AG04450 (cell line): ENCODE results near the gene LILRB4. TPM values are rescaled to one million over a fixed set of nuclear protein-coding genes. Genes with fewer than 3 reads are reported as not detected.
"Not testable (repeated sequence)": the region's sequence is repeated elsewhere in the genome, so short reads cannot be mapped to it uniquely, and the experiment has no call there.

Experiments
- CTCF ChIA-PET: fragments of 300-600, 350-600 bp; formaldehyde crosslinking; extraction: SDS; loops from one replicate; lab custom pipeline; 2022; ENCODE audit warnings: antibody characterized with exemption, inconsistent platforms; lab: Charles Lee
- POLR2A ChIA-PET: fragments of 350-600 bp; formaldehyde crosslinking; extraction: SDS; loops from one replicate; lab custom pipeline; 2021; ENCODE audit warnings: antibody characterized with exemption, inconsistent platforms; lab: Yijun Ruan, JAX
- DNase-seq: peaks from one replicate; pipeline ENCODE4 v3.0.0-alpha.2; 2011; ENCODE audit warnings: low read depth, low spot score
- H3K27ac ChIP-seq: one replicate; pipeline ENCODE4 v1.5.1; 2012; ENCODE audit warnings: low read depth, low read length, control low read depth
- H3K27me3 ChIP-seq: one replicate; pipeline ENCODE4 v1.6.0; 2012; ENCODE audit warnings: low read length; ENCODE audit not compliant: control insufficient read depth, insufficient read depth
- H3K4me3 ChIP-seq: 2 replicates; pipeline ENCODE4 v1.5.1; 2011; ENCODE audit warnings: mild to moderate bottlenecking, low read depth, low read length, control low read depth
- H3K9me3 ChIP-seq: 2 replicates; pipeline ENCODE4 v1.5.1; 2012; ENCODE audit warnings: low read length; ENCODE audit not compliant: control insufficient read depth, insufficient read depth
- polyA plus RNA-seq: library from polyadenylated mRNA; depleted of rRNA; stranded (reverse); fragments of >200 nt; gene quantifications from 2 replicates; pipeline ENCODE4 v1.2.3, GENCODE V29; 2011
- TF ChIP-seq, protein P1 (sequence below): IDR thresholded peaks from 2 replicates; pipeline ENCODE4 v1.5.1; 2011; ENCODE audit warnings: low read depth, low read length, control low read depth, inconsistent platforms

The LILRB4 gene
- polyA plus RNA-seq, 1 experiment: 0.06 TPM

DNA sequence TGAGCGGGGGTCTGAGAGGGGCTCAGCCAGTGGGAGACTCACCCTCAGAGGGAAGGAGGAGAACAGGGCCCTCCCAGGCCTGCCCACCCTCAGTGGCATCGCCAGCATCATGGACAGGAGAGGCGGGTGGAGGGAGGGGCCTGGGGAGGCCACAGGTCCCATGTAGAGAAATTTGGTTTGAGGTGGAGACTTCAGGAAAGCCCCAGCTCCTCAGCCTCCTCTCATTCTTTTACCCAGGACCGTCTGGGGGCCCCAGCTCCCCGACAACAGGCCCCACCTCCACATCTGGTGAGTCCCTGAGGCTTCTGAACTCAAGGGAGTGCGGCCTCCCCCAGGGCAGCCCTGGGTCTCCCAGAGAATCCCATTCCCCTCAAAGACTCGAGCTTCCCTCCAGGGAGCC lies 29.4 kb upstream of the LILRB4 start:
- POLR2A ChIA-PET: no interaction called here
- TF ChIP-seq, protein P1, sequence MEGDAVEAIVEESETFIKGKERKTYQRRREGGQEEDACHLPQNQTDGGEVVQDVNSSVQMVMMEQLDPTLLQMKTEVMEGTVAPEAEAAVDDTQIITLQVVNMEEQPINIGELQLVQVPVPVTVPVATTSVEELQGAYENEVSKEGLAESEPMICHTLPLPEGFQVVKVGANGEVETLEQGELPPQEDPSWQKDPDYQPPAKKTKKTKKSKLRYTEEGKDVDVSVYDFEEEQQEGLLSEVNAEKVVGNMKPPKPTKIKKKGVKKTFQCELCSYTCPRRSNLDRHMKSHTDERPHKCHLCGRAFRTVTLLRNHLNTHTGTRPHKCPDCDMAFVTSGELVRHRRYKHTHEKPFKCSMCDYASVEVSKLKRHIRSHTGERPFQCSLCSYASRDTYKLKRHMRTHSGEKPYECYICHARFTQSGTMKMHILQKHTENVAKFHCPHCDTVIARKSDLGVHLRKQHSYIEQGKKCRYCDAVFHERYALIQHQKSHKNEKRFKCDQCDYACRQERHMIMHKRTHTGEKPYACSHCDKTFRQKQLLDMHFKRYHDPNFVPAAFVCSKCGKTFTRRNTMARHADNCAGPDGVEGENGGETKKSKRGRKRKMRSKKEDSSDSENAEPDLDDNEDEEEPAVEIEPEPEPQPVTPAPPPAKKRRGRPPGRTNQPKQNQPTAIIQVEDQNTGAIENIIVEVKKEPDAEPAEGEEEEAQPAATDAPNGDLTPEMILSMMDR: no peak
- CTCF ChIA-PET: no interaction called here

DNA sequence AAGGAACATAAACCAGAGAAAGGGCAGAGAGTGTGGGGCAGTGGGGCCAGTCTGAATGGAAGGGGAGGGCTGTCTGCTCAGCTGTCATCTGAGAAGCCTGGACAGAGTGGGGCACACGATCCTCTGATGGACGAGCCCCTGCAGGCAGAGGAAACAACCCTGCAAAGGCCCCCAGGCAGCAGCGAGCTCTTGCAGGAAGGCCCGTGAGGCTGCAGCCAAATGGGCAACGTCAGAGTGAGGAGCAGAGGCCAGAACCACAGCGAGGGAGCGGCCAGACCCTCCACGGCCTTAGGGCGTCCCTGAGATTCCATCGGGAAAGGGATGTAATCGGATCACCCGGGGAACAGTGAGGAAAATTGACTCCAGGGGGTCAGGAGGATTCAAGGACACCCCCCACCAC lies 26.7 kb upstream of the LILRB4 start:
- CTCF ChIA-PET, H3K27me3 ChIP-seq, DNase-seq, H3K4me3 ChIP-seq, POLR2A ChIA-PET, H3K27ac ChIP-seq: not testable (repeated sequence)
- H3K9me3 ChIP-seq: peaks cover 59% of the 10 kb centered on the region

More for the DNA sequence above, 29.4 kb upstream of the LILRB4 start:
- Histone ChIP-seq H3K4me3 (no peak overlapping the region), H3K27ac (no peak overlapping the region), H3K9me3 (peaks cover 78% of the 10 kb centered on the region), H3K27me3 (no peaks in the 10 kb centered on the region)
- no peak for DNase-seq

DNA sequence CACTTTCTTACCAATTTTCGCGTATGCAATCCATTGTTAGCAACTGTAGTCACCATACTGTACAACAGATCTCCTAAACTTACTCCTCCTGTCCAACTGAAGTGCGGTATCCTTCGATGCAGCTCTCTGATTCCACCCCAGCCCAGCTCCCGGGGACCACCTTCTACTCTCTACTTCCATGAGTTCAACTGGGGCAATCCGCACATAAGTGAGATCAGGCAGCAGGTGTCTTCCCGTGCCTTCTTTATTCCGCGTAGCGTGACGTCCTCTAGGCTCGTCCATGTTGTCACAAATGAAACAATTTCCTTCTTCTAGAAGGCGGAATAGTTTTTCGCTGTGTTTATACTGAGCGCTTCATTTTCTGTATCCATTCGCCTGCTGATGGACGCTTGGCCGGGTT lies 24.1 kb upstream of the LILRB4 start:
- DNase-seq: no peak

DNA sequence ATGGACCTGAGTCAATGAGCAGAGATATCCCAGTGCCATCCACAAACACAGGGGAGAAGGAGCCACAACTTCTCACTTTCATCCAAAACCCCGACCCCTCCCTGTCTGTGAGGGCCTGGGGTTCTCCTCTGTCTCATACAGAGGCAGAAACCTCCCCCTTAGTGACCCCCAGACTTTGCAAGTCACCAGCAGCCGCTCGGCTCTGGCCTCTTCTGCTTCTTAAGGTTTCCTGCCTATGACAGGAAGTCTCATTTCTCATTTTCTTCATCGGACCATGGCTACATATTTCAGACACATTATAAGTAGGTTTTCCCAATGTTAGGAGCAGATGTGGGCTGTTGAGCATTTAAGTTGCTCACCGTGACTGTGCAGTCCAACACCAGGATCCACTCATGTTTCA lies 19.8 kb upstream of the LILRB4 start:
- CTCF ChIA-PET, H3K27ac ChIP-seq, POLR2A ChIA-PET, H3K27me3 ChIP-seq, DNase-seq, H3K4me3 ChIP-seq: not testable (repeated sequence)
- peaks cover 23% of the 10 kb centered on the region for H3K9me3 ChIP-seq

More for the DNA sequence above, 24.1 kb upstream of the LILRB4 start:
- Histone ChIP-seq H3K27ac (no peak overlapping the region), H3K27me3 (no peaks in the 10 kb centered on the region), H3K4me3 (no peak overlapping the region), H3K9me3 (peaks cover 43% of the 10 kb centered on the region)
- POLR2A ChIA-PET: no interaction called here
- CTCF ChIA-PET: no interaction called here
- TF ChIP-seq, protein P1: no peak

DNA sequence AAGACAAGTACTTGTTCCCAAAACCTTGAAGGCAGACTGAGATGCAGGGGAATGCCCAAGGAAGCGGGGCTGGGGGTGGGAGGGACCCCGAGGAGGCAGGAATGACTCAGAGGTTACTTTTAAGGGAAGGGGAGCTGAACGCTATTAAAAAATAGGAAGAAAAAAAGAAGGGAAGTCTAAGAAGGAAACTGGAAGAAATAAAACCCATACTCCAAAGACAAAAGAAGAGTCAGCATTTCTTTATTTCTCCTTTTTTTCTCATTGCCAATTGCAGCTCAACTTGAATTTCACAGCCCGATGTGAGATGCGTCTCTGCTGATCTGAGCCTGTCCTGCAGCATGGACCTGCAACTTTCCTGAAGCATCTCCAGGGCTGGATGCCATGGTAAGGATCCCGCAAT lies 19.2 kb upstream of the LILRB4 start:
- H3K27me3 ChIP-seq, POLR2A ChIA-PET, CTCF ChIA-PET, H3K27ac ChIP-seq, H3K4me3 ChIP-seq, DNase-seq: not testable (repeated sequence)
- peaks cover 22% of the 10 kb centered on the region for H3K9me3 ChIP-seq

DNA sequence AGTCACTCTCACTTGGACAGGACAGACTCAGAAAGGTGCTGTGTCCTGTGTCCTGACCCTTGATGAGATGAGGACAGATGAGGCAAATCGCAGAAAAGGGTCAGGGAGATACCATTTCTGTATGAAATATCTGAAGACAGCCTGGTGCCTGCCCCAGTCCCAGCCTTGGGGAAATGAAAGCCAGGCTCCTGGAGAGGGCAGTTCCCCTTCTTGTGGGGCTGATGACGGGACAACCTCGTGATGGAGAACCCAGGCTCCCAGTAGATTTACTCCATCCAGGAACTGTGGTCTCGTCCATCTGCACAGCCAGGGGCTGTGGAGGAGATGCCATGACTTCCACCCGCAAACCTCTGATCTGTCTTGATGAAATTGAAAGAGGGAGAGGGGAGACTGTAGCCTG lies 18.7 kb upstream of the LILRB4 start:
- POLR2A ChIA-PET: no interaction called here
- TF ChIP-seq, protein P1: no peak
- DNase-seq: no peak
- CTCF ChIA-PET: no interaction called here
- peaks cover 21% of the 10 kb centered on the region for H3K9me3 ChIP-seq
- no peak overlapping the region for H3K4me3 ChIP-seq
- H3K27me3 ChIP-seq: no peaks in the 10 kb centered on the region
- no peak overlapping the region for H3K27ac ChIP-seq
